ENCODE measurements around the gene TSPYL6.

The TSPYL6 gene

GRCh38 chr2:54240515-54241469, 15.2 kb downstream of the TSPYL6 start:
- no peak for DNase-seq (ENCODE audit: low read depth)
- no peak for TF ChIP-seq CTCF (IDR thresholded peaks at IDR 0.05; ENCODE audit: low read depth, low read length, missing control alignments)
- in situ Hi-C loops (cut with HindIII; ENCODE audit: low sequenced_read_pairs), result no loop called here
- no peak overlapping the region for H3K4me3 ChIP-seq (ENCODE audit: low read depth, low read length)

DNA sequence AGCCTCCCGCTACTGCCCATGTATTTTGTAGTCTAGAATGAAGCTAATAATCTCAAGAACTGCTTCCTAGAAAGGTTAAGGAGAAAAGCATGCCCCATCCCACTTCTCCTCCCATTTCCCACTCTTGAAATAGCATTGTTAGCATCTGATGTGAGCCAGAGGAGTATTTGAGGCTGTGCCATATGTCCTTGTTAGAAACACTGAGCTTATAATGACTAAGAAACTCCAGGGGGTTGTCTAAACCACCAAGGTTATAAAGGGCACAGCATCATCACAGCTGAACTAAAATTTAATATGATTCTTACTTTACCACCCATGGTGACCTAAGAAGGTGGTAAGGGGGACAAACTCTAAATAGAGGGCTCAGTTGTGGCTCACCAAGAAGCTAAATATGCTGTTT, 16.6 kb downstream of the TSPYL6 start:
- in situ Hi-C loops (cut with HindIII; ENCODE audit: low sequenced_read_pairs), result no loop called here
- peak; percentile 83 for DNase-seq (ENCODE audit: low read depth)
- H3K4me3 ChIP-seq (ENCODE audit: low read depth, low read length), result no peak overlapping the region
- TF ChIP-seq CTCF (IDR thresholded peaks at IDR 0.05; ENCODE audit: low read depth, low read length, missing control alignments), result no peak

DNA sequence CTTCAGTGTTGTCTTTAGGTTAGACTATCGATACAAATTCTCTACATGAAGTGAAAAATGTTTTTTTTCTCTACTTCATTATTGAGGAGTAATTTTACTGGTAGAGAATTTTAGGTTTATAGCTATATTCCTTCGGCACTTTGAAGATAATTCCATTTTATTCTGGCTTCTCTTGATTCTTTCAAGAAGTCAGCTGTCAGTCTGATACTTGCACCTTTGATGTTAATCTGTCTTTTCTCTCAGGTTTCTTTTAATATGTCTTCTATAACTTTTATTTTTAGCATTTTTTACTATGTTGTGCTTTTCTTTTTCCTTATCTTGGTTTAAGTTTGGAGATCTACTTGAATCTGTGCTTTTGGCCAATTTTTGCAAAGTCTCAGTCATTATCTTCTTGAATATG, 18.6 kb downstream of the TSPYL6 start:
- in situ Hi-C loops (cut with HindIII; ENCODE audit: low sequenced_read_pairs), result no loop called here
- no peak for TF ChIP-seq CTCF (IDR thresholded peaks at IDR 0.05; ENCODE audit: low read depth, low read length, missing control alignments)
- no peak for DNase-seq (ENCODE audit: low read depth)
- no peak overlapping the region for H3K4me3 ChIP-seq (ENCODE audit: low read depth, low read length)

DNA sequence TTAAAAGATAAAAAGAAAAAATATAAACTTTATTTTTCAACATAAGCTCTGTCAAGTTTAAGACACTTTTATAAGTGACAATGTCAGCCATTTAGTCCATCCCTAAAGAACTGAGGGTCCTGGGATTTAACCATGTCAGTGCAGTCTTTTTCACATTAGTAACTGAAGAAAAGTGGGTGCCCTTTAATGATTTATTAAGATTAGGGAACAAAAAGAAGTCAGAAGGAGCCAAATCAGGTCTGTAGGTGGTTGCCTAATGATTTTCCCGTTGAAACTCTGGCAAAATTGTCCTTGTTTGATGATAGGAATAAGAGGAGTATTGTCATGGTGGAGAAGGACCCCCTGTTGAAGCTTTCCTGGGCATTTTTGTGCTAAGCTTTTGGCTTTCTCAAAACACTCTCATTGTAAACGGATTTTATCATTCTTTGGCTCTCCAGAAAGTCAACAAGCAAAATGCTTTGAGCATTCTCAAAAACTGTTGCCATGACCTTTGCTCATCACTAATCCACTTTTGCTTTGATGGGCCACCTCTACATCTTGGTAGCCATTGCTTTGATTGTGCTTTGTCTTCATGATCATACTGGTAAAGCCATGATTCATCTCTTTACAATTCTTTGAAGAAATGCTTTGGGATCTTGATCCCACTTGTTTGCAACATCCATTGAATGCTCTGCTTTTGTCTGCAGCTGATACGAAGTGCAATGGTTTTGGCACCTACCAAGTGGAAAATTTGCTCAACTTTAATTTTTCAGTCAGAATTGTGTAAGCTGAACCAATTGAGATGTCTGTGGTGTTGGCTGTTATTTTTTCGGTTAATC, 22.0 kb downstream of the TSPYL6 start:
- H3K4me3 ChIP-seq (ENCODE audit: low read depth, low read length), result no peak overlapping the region
- DNase-seq (ENCODE audit: low read depth), result no peak
- TF ChIP-seq CTCF (IDR thresholded peaks at IDR 0.05; ENCODE audit: low read depth, low read length, missing control alignments), result no peak
- in situ Hi-C loops (cut with HindIII; ENCODE audit: low sequenced_read_pairs), result no loop called here

- TF ChIP-seq CTCF (IDR thresholded peaks at IDR 0.05; ENCODE audit: low read depth, low read length, missing control alignments), result no peak
- DNase-seq (ENCODE audit: low read depth), result no peak
- in situ Hi-C loops (cut with HindIII; ENCODE audit: low sequenced_read_pairs), result no loop called here
- H3K4me3 ChIP-seq (ENCODE audit: low read depth, low read length), result no peak overlapping the region
These were observed 27.1 kb downstream of the TSPYL6 start for GRCh38 chr2:54228945-54229344.

DNA sequence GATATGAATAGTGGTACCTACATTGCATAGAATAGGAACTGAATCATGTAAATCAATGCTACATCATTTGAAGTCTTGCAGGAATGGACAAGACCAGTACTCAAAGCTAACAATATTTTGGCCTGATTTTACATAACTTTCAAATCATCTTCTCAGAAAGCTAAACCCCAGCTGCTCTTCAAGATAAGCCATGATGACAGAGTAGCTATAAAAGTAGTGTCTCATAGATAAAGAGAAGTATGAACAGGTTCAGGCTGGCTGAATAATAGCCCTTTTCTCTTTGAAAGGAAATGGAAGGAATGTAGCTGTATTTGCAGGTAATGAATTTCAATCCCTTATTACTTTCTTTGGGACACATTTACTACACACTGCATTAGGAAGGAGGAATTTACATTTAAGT, 28.2 kb downstream of the TSPYL6 start:
- TF ChIP-seq CTCF (IDR thresholded peaks at IDR 0.05; ENCODE audit: low read depth, low read length, missing control alignments), result no peak
- in situ Hi-C loops (cut with HindIII; ENCODE audit: low sequenced_read_pairs), result no loop called here
- no peak overlapping the region for H3K4me3 ChIP-seq (ENCODE audit: low read depth, low read length)
- no peak for DNase-seq (ENCODE audit: low read depth)

All from astrocyte of the cerebellum (primary cell).